GM21723 (cell line): ENCODE measurements around the gene JAKMIP1.

Experiments used
- ATAC-seq: cut with Tn5 transposase; IDR thresholded peaks from one replicate; pipeline ENCODE4 v1.9.1; 2021; ENCODE audit warnings: mild to moderate bottlenecking, moderate library complexity; ENCODE audit not compliant: unreplicated experiment

Gene JAKMIP1

GRCh38 chr4:6047130-6047673 lies 153.1 kb downstream of the JAKMIP1 start:
- no peak for ATAC-seq

GRCh38 chr4:6046526-6047129 lies 153.7 kb downstream of the JAKMIP1 start:
- ATAC-seq: no peak

- no peak for ATAC-seq
Observed at GRCh38 chr4:6044805-6045204, 155.5 kb downstream of the JAKMIP1 start.

GRCh38 chr4:6044276-6044675 lies 156.1 kb downstream of the JAKMIP1 start:
- no peak for ATAC-seq

- ATAC-seq: no peak
Observed at GRCh38 chr4:6043843-6044242, 156.5 kb downstream of the JAKMIP1 start.

GRCh38 chr4:6043188-6043587 lies 157.2 kb downstream of the JAKMIP1 start:
- no peak for ATAC-seq

GRCh38 chr4:6042293-6043063 lies 157.9 kb downstream of the JAKMIP1 start:
- ATAC-seq: no peak

- no peak for ATAC-seq
Observed at GRCh38 chr4:6041800-6042199, 158.5 kb downstream of the JAKMIP1 start.

- no peak for ATAC-seq
Observed at GRCh38 chr4:6038711-6039110, 161.6 kb downstream of the JAKMIP1 start.

GRCh38 chr4:6035786-6036185 lies 164.6 kb downstream of the JAKMIP1 start:
- ATAC-seq: no peak

- no peak for ATAC-seq
Observed at GRCh38 chr4:6033381-6033780, 167.0 kb downstream of the JAKMIP1 start.

- ATAC-seq: no peak
Observed at GRCh38 chr4:6032249-6033244, 167.8 kb downstream of the JAKMIP1 start.

GRCh38 chr4:6031846-6032245 lies 168.5 kb downstream of the JAKMIP1 start:
- ATAC-seq: no peak

GRCh38 chr4:6030679-6031078 lies 169.7 kb downstream of the JAKMIP1 start:
- no peak for ATAC-seq

GRCh38 chr4:6029254-6029653 lies 171.1 kb downstream of the JAKMIP1 start:
- ATAC-seq: no peak

GRCh38 chr4:6028168-6028567 lies 172.2 kb downstream of the JAKMIP1 start:
- no peak for ATAC-seq

GRCh38 chr4:6027392-6027791 lies 173.0 kb downstream of the JAKMIP1 start:
- no peak for ATAC-seq

- no peak for ATAC-seq
Observed at GRCh38 chr4:6024313-6024960, 175.9 kb downstream of the JAKMIP1 start.

- ATAC-seq: no peak
Observed at GRCh38 chr4:6023731-6024130, 176.6 kb downstream of the JAKMIP1 start.

- ATAC-seq: no peak
Observed at GRCh38 chr4:6022607-6023288, 177.6 kb downstream of the JAKMIP1 start.
